ENCODE measurements around the gene CDKAL1. TPM values are rescaled to one million over a fixed set of nuclear protein-coding genes. Genes with fewer than 3 reads are reported as not detected.

Gene CDKAL1
- total RNA-seq, 4 donors from 2014 or later: 10.3 to 11.2 (median 10.5) TPM

DNA sequence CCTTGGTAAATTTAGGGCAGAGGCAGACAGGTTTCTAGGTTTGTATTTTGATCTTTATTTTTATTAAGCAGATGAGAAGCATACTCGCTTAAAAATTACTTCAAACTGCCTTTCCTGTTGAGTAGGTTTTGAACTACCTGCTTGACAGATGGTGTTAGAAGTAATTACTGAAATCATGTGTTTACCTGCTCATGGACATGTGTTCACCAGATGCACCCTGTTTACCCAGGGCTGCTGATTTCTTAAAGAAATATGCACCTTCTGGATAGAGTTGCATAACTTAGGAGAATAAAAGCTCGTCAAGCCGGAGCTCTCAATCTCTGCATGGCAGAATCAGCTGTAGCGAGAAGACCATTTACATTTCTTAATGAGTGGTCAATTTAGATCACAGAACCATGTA, 165.1 kb downstream of the CDKAL1 start:
- H3K27me3 ChIP-seq: no peaks in the 10 kb centered on the region
- no peak for DNase-seq (ENCODE audit: extremely low spot score)
- TF ChIP-seq, protein P1, sequence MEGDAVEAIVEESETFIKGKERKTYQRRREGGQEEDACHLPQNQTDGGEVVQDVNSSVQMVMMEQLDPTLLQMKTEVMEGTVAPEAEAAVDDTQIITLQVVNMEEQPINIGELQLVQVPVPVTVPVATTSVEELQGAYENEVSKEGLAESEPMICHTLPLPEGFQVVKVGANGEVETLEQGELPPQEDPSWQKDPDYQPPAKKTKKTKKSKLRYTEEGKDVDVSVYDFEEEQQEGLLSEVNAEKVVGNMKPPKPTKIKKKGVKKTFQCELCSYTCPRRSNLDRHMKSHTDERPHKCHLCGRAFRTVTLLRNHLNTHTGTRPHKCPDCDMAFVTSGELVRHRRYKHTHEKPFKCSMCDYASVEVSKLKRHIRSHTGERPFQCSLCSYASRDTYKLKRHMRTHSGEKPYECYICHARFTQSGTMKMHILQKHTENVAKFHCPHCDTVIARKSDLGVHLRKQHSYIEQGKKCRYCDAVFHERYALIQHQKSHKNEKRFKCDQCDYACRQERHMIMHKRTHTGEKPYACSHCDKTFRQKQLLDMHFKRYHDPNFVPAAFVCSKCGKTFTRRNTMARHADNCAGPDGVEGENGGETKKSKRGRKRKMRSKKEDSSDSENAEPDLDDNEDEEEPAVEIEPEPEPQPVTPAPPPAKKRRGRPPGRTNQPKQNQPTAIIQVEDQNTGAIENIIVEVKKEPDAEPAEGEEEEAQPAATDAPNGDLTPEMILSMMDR (IDR thresholded peaks at IDR 0.05): no peak
- TF ChIP-seq EP300 (IDR thresholded peaks at IDR 0.05) (no peak), POLR2A (IDR thresholded peaks at IDR 0.05; ENCODE audit: low read depth) (no peak), POLR2AphosphoS5 (IDR thresholded peaks at IDR 0.05) (no peak)
- intact Hi-C loops (cut with DNase I): no loop called here
- H3K36me3 ChIP-seq: no peaks in the 10 kb centered on the region
- no peaks in the 10 kb centered on the region for H3K9me3 ChIP-seq
- H3K27ac ChIP-seq (replicated peaks in 1 of 4): no peak overlapping the region
- 95% methylated on average over 4 of the region's 4 CpGs for whole genome bisulfite sequencing
- H3K4me3 ChIP-seq: no peak overlapping the region
- no peaks in the 10 kb centered on the region for H3K4me1 ChIP-seq

DNA sequence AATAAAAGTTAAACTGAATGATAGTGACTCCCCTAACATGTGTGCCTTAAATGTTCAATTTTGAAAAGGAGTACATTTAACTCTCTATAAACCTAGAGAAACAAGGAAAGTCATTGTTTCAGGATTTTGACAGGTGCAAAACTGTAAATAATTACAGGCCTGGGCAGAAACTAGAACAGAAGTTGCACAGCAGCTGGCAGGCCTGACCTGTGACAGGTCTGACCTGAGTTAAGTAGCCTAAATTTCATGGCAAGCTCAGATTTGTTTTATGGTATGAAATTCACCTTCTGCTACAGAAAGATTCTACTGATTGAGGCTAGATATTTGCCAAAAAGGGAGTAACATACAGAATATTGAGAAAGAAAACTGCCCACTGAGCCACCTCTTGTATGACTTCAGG, 166.1 kb downstream of the CDKAL1 start:
- Histone ChIP-seq H3K4me3 (no peak overlapping the region), H3K27me3 (no peaks in the 10 kb centered on the region), H3K36me3 (no peaks in the 10 kb centered on the region), H3K27ac (replicated peaks in 1 of 4) (no peak overlapping the region), H3K4me1 (no peaks in the 10 kb centered on the region), H3K9me3 (no peaks in the 10 kb centered on the region)
- intact Hi-C loops (cut with DNase I): no loop called here
- no peak for TF ChIP-seq POLR2A (IDR thresholded peaks at IDR 0.05; ENCODE audit: low read depth)
- TF ChIP-seq POLR2AphosphoS5 (IDR thresholded peaks at IDR 0.05): no peak
- TF ChIP-seq, protein P1 (IDR thresholded peaks at IDR 0.05): no peak
- TF ChIP-seq EP300 (IDR thresholded peaks at IDR 0.05): no peak
- DNase-seq (ENCODE audit: extremely low spot score): no peak

DNA sequence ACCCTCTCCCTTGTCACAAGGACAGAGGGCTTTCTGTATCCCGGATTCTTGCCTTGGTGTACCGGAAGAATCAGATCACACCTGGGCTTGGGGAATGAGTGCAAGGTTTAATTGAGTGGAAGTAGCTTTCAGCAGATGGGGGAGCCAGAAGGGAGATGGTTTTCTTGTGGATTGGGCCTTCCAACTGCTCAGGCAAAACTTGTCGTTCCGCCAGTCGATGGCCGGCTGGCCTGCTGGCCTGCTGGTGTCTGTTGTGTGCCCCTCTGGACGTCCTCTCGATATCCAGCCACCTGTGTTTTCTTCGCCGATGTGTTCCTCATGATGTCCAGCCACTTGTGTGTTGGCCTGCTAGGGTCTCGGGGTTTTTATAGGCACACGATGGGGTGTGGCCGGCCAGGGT, 168.1 kb downstream of the CDKAL1 start:
- Histone ChIP-seq H3K4me1 (peaks cover 0 to 4% (median 0%) of the 10 kb centered on the region in 4 donors), H3K4me3 (no peak overlapping the region), H3K27ac (replicated peaks in 1 of 4) (no peak overlapping the region), H3K9me3 (no peaks in the 10 kb centered on the region), H3K27me3 (no peaks in the 10 kb centered on the region), H3K36me3 (no peaks in the 10 kb centered on the region)
- TF ChIP-seq, protein P1 (IDR thresholded peaks at IDR 0.05): no peak
- TF ChIP-seq POLR2AphosphoS5 (IDR thresholded peaks at IDR 0.05) (no peak), POLR2A (IDR thresholded peaks at IDR 0.05; ENCODE audit: low read depth) (no peak), EP300 (IDR thresholded peaks at IDR 0.05) (no peak)
- WGBS: 98% methylated on average over 12 of the region's 13 CpGs
- intact Hi-C loops (cut with DNase I): no loop called here
- no peak for DNase-seq (ENCODE audit: extremely low spot score)

DNA sequence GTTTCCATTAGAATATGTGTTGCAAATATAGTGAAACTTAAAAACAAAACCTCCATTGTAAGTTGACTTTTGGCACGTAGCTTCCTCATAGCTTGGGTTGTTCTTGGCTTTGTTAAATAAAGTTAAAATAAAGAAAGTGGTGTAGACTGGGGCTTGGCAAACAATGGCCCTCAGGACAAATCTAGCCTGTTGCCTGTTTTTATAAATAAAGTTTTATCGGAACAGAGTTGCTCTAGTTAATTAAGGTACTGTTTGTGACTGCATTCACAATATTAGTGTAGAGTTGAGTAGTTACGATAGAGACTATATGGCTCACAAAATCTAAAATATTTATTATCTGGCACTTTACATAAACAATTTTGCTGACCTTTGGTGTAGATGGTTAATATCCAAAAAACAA, 168.8 kb downstream of the CDKAL1 start:
- WGBS: 95% methylated on average over 3 of the region's 3 CpGs
- TF ChIP-seq POLR2A (IDR thresholded peaks at IDR 0.05; ENCODE audit: low read depth) (no peak), EP300 (IDR thresholded peaks at IDR 0.05) (no peak), POLR2AphosphoS5 (IDR thresholded peaks at IDR 0.05) (no peak)
- TF ChIP-seq, protein P1 (IDR thresholded peaks at IDR 0.05): no peak

DNA sequence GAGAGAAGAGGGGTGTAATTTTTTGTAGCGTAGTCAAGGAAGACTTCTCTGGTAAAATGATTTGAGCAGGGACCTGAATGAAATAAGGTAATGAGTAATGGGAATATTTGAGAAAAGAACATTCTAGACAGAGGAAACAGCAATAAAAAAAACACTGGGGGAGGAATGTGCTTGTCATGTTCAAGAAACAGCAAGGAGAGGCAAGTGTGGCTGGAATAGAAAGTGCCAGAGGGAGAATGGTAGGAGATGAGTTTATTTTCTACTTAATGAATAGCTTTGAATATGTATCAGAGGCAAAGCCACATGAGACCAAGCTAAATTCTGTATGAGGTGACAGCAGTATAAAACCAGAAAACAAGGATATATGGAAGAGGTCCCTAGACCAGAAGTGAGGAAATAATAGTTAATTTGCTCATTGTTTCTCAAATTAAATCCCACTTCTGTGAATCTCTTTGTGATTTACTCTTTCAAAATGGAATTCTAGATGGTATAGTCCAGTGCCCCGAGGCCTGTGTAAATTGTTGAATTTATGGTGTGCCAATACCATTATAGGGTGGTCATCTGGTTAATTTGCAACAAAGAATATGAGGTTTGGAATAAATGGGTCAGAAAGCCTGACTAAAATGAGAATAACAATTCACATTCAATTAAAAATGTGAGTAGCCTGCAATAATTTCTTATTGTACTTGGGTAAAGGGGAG, 170.2 kb downstream of the CDKAL1 start:
- Histone ChIP-seq H3K36me3 (no peaks in the 10 kb centered on the region), H3K27me3 (no peaks in the 10 kb centered on the region), H3K9me3 (no peaks in the 10 kb centered on the region), H3K4me1 (peaks cover 0 to 4% (median 0%) of the 10 kb centered on the region in 4 donors), H3K27ac (replicated peaks in 1 of 4) (no peak overlapping the region), H3K4me3 (no peak overlapping the region)
- WGBS: 89% methylated on average over 2 of the region's 2 CpGs
- no peak for DNase-seq (ENCODE audit: extremely low spot score)
- TF ChIP-seq, protein P1 (IDR thresholded peaks at IDR 0.05): no peak
- TF ChIP-seq EP300 (IDR thresholded peaks at IDR 0.05): no peak
- no peak for TF ChIP-seq POLR2AphosphoS5 (IDR thresholded peaks at IDR 0.05)
- no peak for TF ChIP-seq POLR2A (IDR thresholded peaks at IDR 0.05; ENCODE audit: low read depth)
- intact Hi-C loops (cut with DNase I): no loop called here

More for the DNA sequence above, 168.8 kb downstream of the CDKAL1 start:
- H3K36me3 ChIP-seq: no peaks in the 10 kb centered on the region
- H3K27ac ChIP-seq (replicated peaks in 1 of 4): no peak overlapping the region
- H3K4me3 ChIP-seq: no peak overlapping the region
- H3K9me3 ChIP-seq: no peaks in the 10 kb centered on the region
- peaks cover 0 to 4% (median 0%) of the 10 kb centered on the region in 4 donors for H3K4me1 ChIP-seq
- intact Hi-C loops (cut with DNase I): no loop called here
- no peaks in the 10 kb centered on the region for H3K27me3 ChIP-seq
- no peak for DNase-seq (ENCODE audit: extremely low spot score)

Measured in esophagus muscularis mucosa (tissue), 4 donors.